Muscle layer of colon (tissue), 2 donors: ENCODE measurements around the gene ZNF197.
A peak's percentile ranks its signal among the peaks of the same experiment; 100 is the strongest.
"Not testable (repeated sequence)": the region's sequence is repeated elsewhere in the genome, so short reads cannot be mapped to it uniquely, and the experiment has no call there.

Source experiments
- H3K27ac ChIP-seq: one replicate; pipeline ENCODE4 v1.7.0; 2013; ENCODE audit warnings: low read depth, mild to moderate bottlenecking, low read length, moderate library complexity
- H3K27me3 ChIP-seq, 2 donors: one replicate each; pipeline ENCODE4 v1.7.0; 2013; ENCODE audit warnings: low read length in 2 of 2, mild to moderate bottlenecking in 2 of 2; ENCODE audit not compliant: insufficient read depth in 2 of 2, control insufficient read depth in 1 of 2
- H3K36me3 ChIP-seq: one replicate; pipeline ENCODE4 v1.7.0; 2013; ENCODE audit warnings: mild to moderate bottlenecking, low read length; ENCODE audit not compliant: insufficient read depth
- H3K4me1 ChIP-seq: one replicate; pipeline ENCODE4 v1.7.0; 2013; ENCODE audit warnings: mild to moderate bottlenecking, low read length; ENCODE audit not compliant: insufficient read depth
- H3K4me3 ChIP-seq, 2 donors: one replicate each; pipeline ENCODE4 v1.7.0; 2013; ENCODE audit warnings: low read length in 2 of 2, low read depth in 1 of 2, mild to moderate bottlenecking in 1 of 2, moderate library complexity in 1 of 2
- H3K9ac ChIP-seq: one replicate; pipeline ENCODE4 v1.7.0; 2013; ENCODE audit warnings: low read length
- H3K9me3 ChIP-seq: one replicate; pipeline ENCODE4 v1.7.0; 2013; ENCODE audit warnings: mild to moderate bottlenecking, low read length
- donor health status: abdominal sarcoma.
- donor health status: Adenocarcinoma of cecum.

Gene ZNF197

GRCh38 chr3:44666346-44666745, 41.5 kb downstream of the ZNF197 start:
- Histone ChIP-seq H3K4me1 (no peaks in the 10 kb centered on the region), H3K27me3 (no peaks in the 10 kb centered on the region), H3K4me3 (no peak overlapping the region), H3K27ac (no peak overlapping the region), H3K9me3 (peaks cover 5% of the 10 kb centered on the region), H3K36me3 (no peaks in the 10 kb centered on the region), H3K9ac (no peak overlapping the region)

GRCh38 chr3:44669760-44670159, 44.9 kb downstream of the ZNF197 start:
- Histone ChIP-seq H3K9me3 (peaks cover 5% of the 10 kb centered on the region), H3K4me1 (no peaks in the 10 kb centered on the region), H3K9ac (no peak overlapping the region), H3K36me3 (no peaks in the 10 kb centered on the region), H3K4me3 (no peak overlapping the region), H3K27ac (no peak overlapping the region), H3K27me3 (no peaks in the 10 kb centered on the region)

GRCh38 chr3:44673466-44673865, 48.6 kb downstream of the ZNF197 start:
- not testable (repeated sequence) for H3K27me3 ChIP-seq, H3K4me1 ChIP-seq, H3K36me3 ChIP-seq, H3K9me3 ChIP-seq, H3K9ac ChIP-seq, H3K4me3 ChIP-seq, H3K27ac ChIP-seq

GRCh38 chr3:44674211-44674610, 49.4 kb downstream of the ZNF197 start:
- Histone ChIP-seq H3K27me3 (no peaks in the 10 kb centered on the region), H3K9ac (no peak overlapping the region), H3K36me3 (no peaks in the 10 kb centered on the region), H3K4me3 (no peak overlapping the region), H3K4me1 (no peaks in the 10 kb centered on the region), H3K9me3 (peaks cover 4% of the 10 kb centered on the region), H3K27ac (no peak overlapping the region)

GRCh38 chr3:44678480-44679116, 53.8 kb downstream of the ZNF197 start:
- Histone ChIP-seq H3K4me3 (no peak overlapping the region), H3K27ac (no peak overlapping the region), H3K36me3 (no peaks in the 10 kb centered on the region), H3K9me3 (peaks cover 4% of the 10 kb centered on the region), H3K9ac (no peak overlapping the region), H3K27me3 (no peaks in the 10 kb centered on the region), H3K4me1 (no peaks in the 10 kb centered on the region)

- Histone ChIP-seq H3K4me1 (peaks cover 12% of the 10 kb centered on the region), H3K27me3 (no peaks in the 10 kb centered on the region), H3K4me3 (no peak overlapping the region), H3K27ac (no peak overlapping the region), H3K9me3 (peaks cover 4% of the 10 kb centered on the region), H3K9ac (no peak overlapping the region), H3K36me3 (no peaks in the 10 kb centered on the region)
These were observed 56.2 kb downstream of the ZNF197 start for GRCh38 chr3:44680921-44681455.

GRCh38 chr3:44682182-44682896, 57.5 kb downstream of the ZNF197 start:
- H3K4me1 ChIP-seq = peaks cover 14% of the 10 kb centered on the region
- no peaks in the 10 kb centered on the region for H3K36me3 ChIP-seq
- H3K27me3 ChIP-seq = no peaks in the 10 kb centered on the region
- no peak overlapping the region for H3K9ac ChIP-seq
- no peaks in the 10 kb centered on the region for H3K9me3 ChIP-seq
- no peak overlapping the region for H3K4me3 ChIP-seq
- H3K27ac ChIP-seq = no peak overlapping the region

- Histone ChIP-seq H3K9ac (peak overlapping the region; percentile 51), H3K27ac (no peak overlapping the region), H3K4me1 (peaks cover 14% of the 10 kb centered on the region), H3K4me3 (peak overlapping the region; percentile 54 to 77), H3K9me3 (no peaks in the 10 kb centered on the region), H3K36me3 (no peaks in the 10 kb centered on the region), H3K27me3 (no peaks in the 10 kb centered on the region)
These were observed 60.4 kb downstream of the ZNF197 start for GRCh38 chr3:44685128-44685800.

GRCh38 chr3:44687898-44688297, 63.1 kb downstream of the ZNF197 start:
- no peak overlapping the region for H3K27ac ChIP-seq

More at GRCh38 chr3:44687898-44688297, 63.1 kb downstream of the ZNF197 start:
- Histone ChIP-seq H3K4me1 (peaks cover 14% of the 10 kb centered on the region), H3K9ac (no peak overlapping the region), H3K36me3 (no peaks in the 10 kb centered on the region), H3K27me3 (no peaks in the 10 kb centered on the region), H3K4me3 (no peak overlapping the region), H3K9me3 (no peaks in the 10 kb centered on the region)
